Activated T-cell treated with anti-CD3 and anti-CD28 coated beads, Interleukin-2, amount 50 U/mL, for 72 hours (primary cell): ENCODE results near the gene MRLN. TPM values are rescaled to one million over a fixed set of nuclear protein-coding genes. Genes with fewer than 3 reads are reported as not detected.
"Not testable (repeated sequence)": the region's sequence is repeated elsewhere in the genome, so short reads cannot be mapped to it uniquely, and the experiment has no call there.

ENCODE experiments used
- ATAC-seq, 2 donors: fragments of 150-1000 bp; cut with Tn5 transposase; replicated peaks in 1 of 2; 2 replicates each; pipeline ENCODE4 v1.10.0; 2021; ENCODE audit warnings: moderate library complexity in 2 of 2, mild to moderate bottlenecking in 1 of 2
- DNase-seq, 2 donors: peaks; one replicate each; pipeline ENCODE4 v3.0.0; 2021 to 2022; ENCODE audit warnings: mixed read lengths in 1 of 2
- H3K27ac Mint-ChIP-seq: one replicate; pipeline ENCODE4 v1.8.0; 2022; ENCODE audit warnings: mild to moderate bottlenecking, moderate library complexity, mixed read lengths
- H3K27me3 Mint-ChIP-seq: one replicate; pipeline ENCODE4 v1.8.0; 2022; ENCODE audit warnings: low read depth, mixed read lengths
- H3K36me3 Mint-ChIP-seq, 2 donors: one replicate each; pipeline ENCODE4 v1.8.0; 2022; ENCODE audit warnings: mixed read lengths in 2 of 2, mild to moderate bottlenecking in 1 of 2; ENCODE audit not compliant: insufficient read depth in 2 of 2
- H3K4me1 Mint-ChIP-seq: one replicate; pipeline ENCODE4 v1.8.0; 2022; ENCODE audit warnings: low read depth, mixed read lengths
- H3K4me3 Mint-ChIP-seq, 2 donors: one replicate each; pipeline ENCODE4 v1.8.0; 2022; ENCODE audit warnings: mild to moderate bottlenecking in 2 of 2, mixed read lengths in 2 of 2, moderate library complexity in 2 of 2
- H3K9me3 Mint-ChIP-seq, 2 donors: one replicate each; pipeline ENCODE4 v1.8.0; 2022; ENCODE audit warnings: mixed read lengths in 2 of 2
- total RNA-seq, 2 donors: library from RNA; stranded (reverse); gene quantifications; one replicate each; pipeline ENCODE4 v1.2.3, GENCODE V29; 2022

The MRLN gene
- total RNA-seq, 2 donors from 2014 or later, result not detected

GRCh38 chr10:59771162-59771807 lies 18.0 kb upstream of the MRLN start:
- no peak overlapping the region for H3K27ac Mint-ChIP-seq
- no peaks in the 10 kb centered on the region for H3K4me1 Mint-ChIP-seq
- H3K27me3 Mint-ChIP-seq, result no peaks in the 10 kb centered on the region
- H3K36me3 Mint-ChIP-seq, result no peaks in the 10 kb centered on the region
- H3K9me3 Mint-ChIP-seq, result peaks cover 0 to 2% of the 10 kb centered on the region in 2 donors
- no peak overlapping the region for H3K4me3 Mint-ChIP-seq
- no peak for ATAC-seq
- no peak for DNase-seq

DNA sequence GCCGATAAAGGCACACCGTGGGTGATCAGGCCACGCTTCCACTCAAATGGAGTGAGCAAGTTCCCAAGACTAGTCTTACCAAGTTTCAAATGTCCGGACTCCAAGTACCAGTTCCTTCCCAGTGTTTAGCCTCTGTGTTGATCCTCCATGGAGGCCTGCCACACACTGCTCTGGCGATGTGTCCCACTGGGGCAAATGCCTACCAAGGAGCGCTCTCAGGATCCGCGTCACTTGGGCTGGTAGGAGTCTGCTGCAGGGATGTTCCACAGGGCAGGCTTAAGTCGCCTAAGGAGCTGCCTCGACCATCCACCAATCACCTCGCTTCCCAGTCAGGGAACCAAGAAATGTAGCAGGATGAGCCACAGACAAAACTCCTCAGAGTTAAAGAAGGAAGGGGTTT lies 17.4 kb upstream of the MRLN start:
- Mint-ChIP-seq H3K4me1 (no peaks in the 10 kb centered on the region), H3K27ac (no peak overlapping the region), H3K36me3 (no peaks in the 10 kb centered on the region), H3K9me3 (peaks cover 0 to 2% of the 10 kb centered on the region in 2 donors), H3K27me3 (no peaks in the 10 kb centered on the region), H3K4me3 (no peak overlapping the region)
- no peak for ATAC-seq
- DNase-seq, result no peak

DNA sequence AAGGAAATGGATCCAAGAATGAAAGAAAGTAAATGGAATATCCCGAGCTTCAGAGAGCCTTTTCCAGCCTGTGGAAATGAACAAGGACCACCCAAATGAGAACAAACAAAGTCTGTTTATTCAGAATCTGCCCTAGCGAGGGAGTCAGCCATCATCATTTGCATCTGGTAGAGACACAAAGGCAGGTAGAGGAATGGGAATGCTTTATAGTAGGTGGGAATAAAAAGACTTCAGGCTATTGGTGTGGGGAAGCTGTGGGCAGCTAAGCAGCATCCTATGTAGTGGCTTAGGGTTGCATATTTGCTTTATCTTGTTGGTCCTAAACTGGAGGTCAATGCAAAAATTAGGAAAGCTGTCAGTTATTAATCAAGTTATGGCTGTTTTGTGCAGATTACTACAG lies 9.2 kb upstream of the MRLN start:
- DNase-seq (no peak), ATAC-seq (no peak)
- H3K36me3 Mint-ChIP-seq, result peaks cover 0 to 3% of the 10 kb centered on the region in 2 donors
- no peak overlapping the region for H3K4me3 Mint-ChIP-seq
- peaks cover 0 to 3% of the 10 kb centered on the region in 2 donors for H3K9me3 Mint-ChIP-seq
- H3K4me1 Mint-ChIP-seq, result no peaks in the 10 kb centered on the region
- H3K27ac Mint-ChIP-seq, result no peak overlapping the region
- H3K27me3 Mint-ChIP-seq, result no peaks in the 10 kb centered on the region

DNA sequence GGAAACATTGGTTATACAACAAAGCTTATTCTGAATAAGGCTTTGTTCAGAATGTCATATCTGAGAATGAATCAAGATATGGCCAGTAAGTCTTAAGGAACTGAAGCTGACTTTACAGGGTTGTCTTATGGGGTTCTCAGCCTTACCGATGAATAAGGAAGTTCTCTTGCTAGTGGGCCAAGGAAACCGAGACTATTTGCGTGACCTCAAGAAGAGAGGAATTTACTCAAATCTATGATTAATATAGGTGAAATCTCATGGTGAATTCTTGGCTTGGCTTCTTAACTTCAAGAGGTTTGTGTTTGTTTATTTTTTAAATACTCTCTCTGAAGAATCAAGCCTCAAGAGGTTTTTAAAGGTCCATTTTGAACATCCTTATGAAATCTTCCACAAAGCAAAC lies 4.7 kb upstream of the MRLN start:
- ATAC-seq, result no peak
- no peak for DNase-seq
- no peak overlapping the region for H3K4me3 Mint-ChIP-seq
- H3K36me3 Mint-ChIP-seq, result peaks cover 0 to 3% of the 10 kb centered on the region in 2 donors
- peaks cover 5% of the 10 kb centered on the region for H3K27me3 Mint-ChIP-seq
- H3K4me1 Mint-ChIP-seq, result no peaks in the 10 kb centered on the region
- H3K9me3 Mint-ChIP-seq, result peaks cover 0 to 3% of the 10 kb centered on the region in 2 donors
- no peak overlapping the region for H3K27ac Mint-ChIP-seq

- Mint-ChIP-seq H3K9me3 (no peaks in the 10 kb centered on the region), H3K4me3 (no peak overlapping the region), H3K36me3 (no peaks in the 10 kb centered on the region), H3K27ac (no peak overlapping the region), H3K4me1 (no peaks in the 10 kb centered on the region), H3K27me3 (peaks cover 11% of the 10 kb centered on the region)
- ATAC-seq (no peak), DNase-seq (no peak)
Observed at GRCh38 chr10:59754951-59755350, 1.7 kb upstream of the MRLN start.

- no peak for ATAC-seq
- no peak for DNase-seq
- Mint-ChIP-seq H3K27me3 (peaks cover 21% of the 10 kb centered on the region), H3K4me1 (no peaks in the 10 kb centered on the region), H3K4me3 (no peak overlapping the region), H3K9me3 (no peaks in the 10 kb centered on the region), H3K36me3 (no peaks in the 10 kb centered on the region), H3K27ac (no peak overlapping the region)
Observed at GRCh38 chr10:59752278-59752940, 846 bp downstream of the MRLN start.

GRCh38 chr10:59750155-59750945 lies 2.9 kb downstream of the MRLN start:
- DNase-seq (no peak), ATAC-seq (no peak)
- Mint-ChIP-seq H3K4me3 (no peak overlapping the region), H3K27ac (no peak overlapping the region), H3K27me3 (peaks cover 26% of the 10 kb centered on the region), H3K36me3 (no peaks in the 10 kb centered on the region), H3K9me3 (no peaks in the 10 kb centered on the region), H3K4me1 (no peaks in the 10 kb centered on the region)

GRCh38 chr10:59748834-59749233 lies 4.4 kb downstream of the MRLN start:
- no peaks in the 10 kb centered on the region for H3K9me3 Mint-ChIP-seq
- DNase-seq (no peak), ATAC-seq (no peak)
- H3K4me1 Mint-ChIP-seq, result no peaks in the 10 kb centered on the region
- H3K27ac Mint-ChIP-seq, result no peak overlapping the region
- H3K27me3 Mint-ChIP-seq, result peaks cover 26% of the 10 kb centered on the region
- H3K36me3 Mint-ChIP-seq, result no peaks in the 10 kb centered on the region
- H3K4me3 Mint-ChIP-seq, result no peak overlapping the region

DNA sequence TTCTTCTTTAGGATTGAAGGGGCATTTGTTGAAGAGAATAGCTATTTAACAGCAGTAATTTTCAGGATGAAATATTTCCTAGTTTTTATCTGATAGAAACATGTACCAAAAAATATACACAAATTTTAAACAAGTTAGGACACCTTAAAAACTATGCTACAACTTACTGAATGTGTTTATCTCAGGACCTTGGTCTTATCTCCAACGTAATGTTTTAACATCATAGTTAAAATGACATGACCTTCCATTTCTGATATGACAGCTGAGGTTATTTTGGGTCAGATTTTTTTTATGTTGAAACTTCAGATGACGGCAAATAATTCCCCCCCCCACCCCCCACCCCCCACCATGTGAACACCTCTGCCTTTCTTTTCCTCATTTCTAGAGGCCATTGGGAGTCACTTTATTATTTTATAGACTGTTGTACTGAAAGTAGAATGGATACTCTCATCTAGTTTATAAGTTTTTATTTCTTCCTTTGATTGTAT lies 8.0 kb downstream of the MRLN start:
- Mint-ChIP-seq H3K27me3 (peaks cover 15% of the 10 kb centered on the region), H3K4me3 (no peak overlapping the region), H3K36me3 (no peaks in the 10 kb centered on the region), H3K9me3 (no peaks in the 10 kb centered on the region), H3K27ac (no peak overlapping the region), H3K4me1 (no peaks in the 10 kb centered on the region)
- ATAC-seq, result no peak
- no peak for DNase-seq

- peaks cover 15% of the 10 kb centered on the region for H3K27me3 Mint-ChIP-seq
- H3K4me1 Mint-ChIP-seq, ATAC-seq, H3K27ac Mint-ChIP-seq, DNase-seq, H3K4me3 Mint-ChIP-seq, H3K36me3 Mint-ChIP-seq, H3K9me3 Mint-ChIP-seq: not testable (repeated sequence)
Observed at GRCh38 chr10:59744762-59745161, 8.5 kb downstream of the MRLN start.

- ATAC-seq, H3K27ac Mint-ChIP-seq, H3K36me3 Mint-ChIP-seq, DNase-seq, H3K4me3 Mint-ChIP-seq, H3K4me1 Mint-ChIP-seq, H3K9me3 Mint-ChIP-seq: not testable (repeated sequence)
- H3K27me3 Mint-ChIP-seq, result peaks cover 15% of the 10 kb centered on the region
Observed at GRCh38 chr10:59744156-59744555, 9.1 kb downstream of the MRLN start.

DNA sequence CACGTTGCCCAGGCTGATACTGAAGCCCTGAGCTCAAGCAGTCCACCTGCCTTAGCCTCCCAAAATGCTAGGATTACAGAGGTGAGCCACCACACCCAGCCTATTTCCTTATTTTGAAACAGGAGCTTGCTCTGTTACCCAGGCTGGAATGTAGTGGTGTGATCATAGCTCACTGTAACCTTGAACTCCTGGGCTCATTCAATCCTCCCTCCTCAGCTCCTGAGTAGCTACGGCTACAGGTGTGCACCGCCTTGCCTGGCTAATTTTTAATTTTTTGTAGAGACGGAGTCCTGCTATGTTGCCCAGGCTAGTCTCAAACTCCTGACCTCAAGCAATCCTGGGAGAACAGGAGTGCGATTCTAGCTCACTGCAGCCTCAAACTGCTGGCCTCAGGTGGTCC lies 11.7 kb downstream of the MRLN start:
- no peak for ATAC-seq
- H3K36me3 Mint-ChIP-seq, result no peaks in the 10 kb centered on the region
- H3K4me1 Mint-ChIP-seq, result no peaks in the 10 kb centered on the region
- H3K4me3 Mint-ChIP-seq, result no peak overlapping the region
- no peak overlapping the region for H3K27ac Mint-ChIP-seq
- H3K27me3 Mint-ChIP-seq, result peaks cover 7% of the 10 kb centered on the region
- no peaks in the 10 kb centered on the region for H3K9me3 Mint-ChIP-seq
- DNase-seq, result no peak

- Mint-ChIP-seq H3K27me3 (peaks cover 7% of the 10 kb centered on the region), H3K4me1 (no peaks in the 10 kb centered on the region), H3K4me3 (no peak overlapping the region), H3K9me3 (no peaks in the 10 kb centered on the region), H3K27ac (no peak overlapping the region), H3K36me3 (no peaks in the 10 kb centered on the region)
- DNase-seq (no peak), ATAC-seq (no peak)
Observed at GRCh38 chr10:59741048-59741447, 12.2 kb downstream of the MRLN start.
